ENCODE data around the gene CBX4. TPM values are rescaled to one million over a fixed set of nuclear protein-coding genes. Genes with fewer than 3 reads are reported as not detected.
A peak's percentile ranks its signal among the peaks of the same experiment; 100 is the strongest.

CBX4 gene
- total RNA-seq, 2 experiments from 2014 or later: 35.0 TPM

DNA sequence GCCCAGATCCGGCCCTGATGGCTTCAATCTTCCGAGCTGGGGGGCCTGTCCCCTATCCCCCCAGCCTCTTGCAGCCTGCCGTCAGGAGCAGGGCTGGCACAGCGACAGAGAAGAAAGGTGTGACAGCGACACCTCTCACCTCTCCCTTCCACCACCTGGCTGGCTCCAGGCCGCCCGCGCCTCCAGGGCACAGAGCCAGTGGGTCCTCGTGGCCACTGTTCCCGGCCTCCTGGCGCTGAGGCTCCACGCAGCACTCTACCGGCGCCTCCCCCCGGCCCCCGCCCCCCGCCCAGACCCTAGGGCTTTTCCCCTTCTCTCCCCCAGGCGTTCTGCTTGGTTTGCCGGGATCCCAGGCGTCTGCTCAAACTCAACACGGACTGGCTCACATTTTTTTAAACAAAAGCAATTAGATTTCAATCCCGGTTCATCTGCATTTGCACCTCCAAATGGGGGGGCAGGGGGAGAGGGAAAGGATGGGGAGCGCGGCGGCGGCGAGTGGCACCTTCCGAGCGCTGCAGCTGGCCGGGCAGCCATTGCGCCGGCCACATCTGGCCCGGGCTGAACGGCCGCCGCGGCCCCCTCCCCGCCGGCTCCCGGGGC, 29.6 kb downstream of the CBX4 start:
- H3K27ac Mint-ChIP-seq: no peak overlapping the region
- no peak for DNase-seq
- H3K4me1 Mint-ChIP-seq: peaks cover 41% of the 10 kb centered on the region
- H3K36me3 Mint-ChIP-seq (ENCODE audit: low read depth): no peaks in the 10 kb centered on the region
- no peak overlapping the region for H3K4me3 Mint-ChIP-seq
- CTCF ChIA-PET: interaction anchor here (1.0 to 22.3 kb wide), 8 partner anchors 9 to 68 kb away, joined by 3 to 257 read pairs (median 4); partner anchors contain the start of gene CBX4
- peaks cover 73% of the 10 kb centered on the region for H3K27me3 Mint-ChIP-seq
- POLR2A ChIA-PET: no interaction called here
- no peaks in the 10 kb centered on the region for H3K9me3 Mint-ChIP-seq

DNA sequence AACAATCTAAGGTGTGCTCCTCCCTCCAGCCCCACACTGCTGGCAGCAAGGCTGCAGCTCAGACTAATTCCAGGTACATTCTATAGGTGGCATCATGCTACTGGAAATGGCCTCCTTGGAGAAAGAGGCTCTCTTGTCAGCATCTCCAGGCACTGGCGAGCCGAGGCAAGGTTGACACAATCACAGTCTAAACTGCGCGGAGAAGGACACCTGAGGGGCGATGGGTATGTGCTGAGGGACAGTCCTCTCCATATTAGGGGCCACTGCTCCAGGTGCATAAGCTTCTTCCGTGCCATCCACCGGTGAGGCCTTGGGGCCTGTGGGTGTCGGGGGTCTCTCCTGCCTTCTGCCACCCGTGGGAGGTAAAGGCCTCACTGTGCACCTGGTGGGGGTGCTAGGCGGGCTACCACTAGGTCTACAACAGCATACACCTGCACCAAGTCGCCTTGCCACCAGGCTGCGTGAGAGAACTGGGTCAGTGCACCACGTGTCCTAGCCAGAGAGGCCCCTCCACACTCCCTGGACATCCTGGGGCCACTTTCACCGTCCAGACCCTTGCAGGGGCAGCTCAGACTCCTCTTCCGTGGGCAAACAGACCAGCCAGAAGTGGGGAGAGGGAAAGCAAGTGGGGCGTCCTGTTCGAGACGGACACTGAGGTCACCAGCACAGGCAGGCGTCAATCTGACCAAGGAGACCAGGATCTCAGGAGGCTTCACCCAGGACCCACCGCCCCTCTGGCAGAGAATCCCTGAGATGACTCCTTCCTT, 30.3 kb downstream of the CBX4 start:
- Mint-ChIP-seq H3K4me1 (peaks cover 39% of the 10 kb centered on the region), H3K27me3 (peaks cover 71% of the 10 kb centered on the region), H3K4me3 (peak overlapping the region; percentile 7), H3K9me3 (no peaks in the 10 kb centered on the region), H3K36me3 (ENCODE audit: low read depth) (peaks cover 3% of the 10 kb centered on the region), H3K27ac (no peak overlapping the region)
- CTCF ChIA-PET: interaction anchor here (0.8 to 22.3 kb wide), 9 partner anchors 8 to 162 kb away, joined by 3 to 257 read pairs (median 3); partner anchors contain the start of genes CBX4 and CBX8
- peak; percentile 44 for DNase-seq
- POLR2A ChIA-PET: no interaction called here

DNA sequence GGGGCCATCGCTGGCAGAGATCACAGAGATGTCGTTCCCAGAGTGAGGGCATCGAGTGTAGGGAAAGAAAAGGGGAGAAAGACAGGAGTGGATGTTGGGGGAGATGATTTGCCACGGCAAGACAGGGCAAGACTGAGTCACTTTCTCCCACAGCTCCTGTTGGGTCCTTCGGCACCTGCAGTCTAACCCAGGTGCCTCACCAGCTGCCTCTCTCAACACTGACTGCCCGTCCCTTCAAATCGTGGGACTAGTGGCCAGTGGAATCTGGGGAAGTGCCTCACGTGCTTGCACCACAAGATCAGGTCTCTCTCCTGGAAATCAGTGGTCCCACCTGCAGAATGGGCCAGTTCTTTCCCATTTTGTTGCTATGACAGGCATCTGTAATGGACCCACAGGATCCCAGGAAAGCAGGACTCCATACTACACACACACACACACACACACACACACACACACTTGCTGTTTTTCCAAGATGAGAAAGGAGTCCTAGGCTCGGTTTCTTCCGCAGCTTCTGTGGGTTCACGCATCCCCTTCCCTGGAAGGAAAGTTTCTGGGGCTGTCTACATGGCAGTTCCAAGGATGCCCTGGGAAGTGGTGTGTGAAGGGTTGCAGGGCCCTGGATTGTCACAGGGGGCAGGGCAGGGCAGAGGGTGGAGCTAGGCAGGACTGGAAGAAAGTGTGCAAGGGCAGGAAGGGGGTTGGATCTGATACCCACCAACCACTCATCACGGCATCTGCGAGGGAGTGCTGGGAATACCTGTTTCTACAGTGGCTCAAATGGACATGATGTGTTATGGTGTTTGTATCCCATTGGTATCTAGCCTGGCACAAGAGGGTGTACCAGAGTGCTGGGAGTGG, 32.1 kb downstream of the CBX4 start:
- no peak overlapping the region for H3K27ac Mint-ChIP-seq
- no peak for DNase-seq
- ChIA-PET CTCF (interaction anchor here (0.6 to 22.3 kb wide), 5 partner anchors 8 to 61 kb away, joined by 3 to 257 read pairs (median 6); partner anchors contain the start of gene CBX4), POLR2A (no interaction called here)
- H3K27me3 Mint-ChIP-seq: peaks cover 76% of the 10 kb centered on the region
- H3K4me1 Mint-ChIP-seq: peaks cover 39% of the 10 kb centered on the region
- H3K9me3 Mint-ChIP-seq: no peaks in the 10 kb centered on the region
- H3K4me3 Mint-ChIP-seq: no peak overlapping the region
- H3K36me3 Mint-ChIP-seq (ENCODE audit: low read depth): peaks cover 3% of the 10 kb centered on the region

DNA sequence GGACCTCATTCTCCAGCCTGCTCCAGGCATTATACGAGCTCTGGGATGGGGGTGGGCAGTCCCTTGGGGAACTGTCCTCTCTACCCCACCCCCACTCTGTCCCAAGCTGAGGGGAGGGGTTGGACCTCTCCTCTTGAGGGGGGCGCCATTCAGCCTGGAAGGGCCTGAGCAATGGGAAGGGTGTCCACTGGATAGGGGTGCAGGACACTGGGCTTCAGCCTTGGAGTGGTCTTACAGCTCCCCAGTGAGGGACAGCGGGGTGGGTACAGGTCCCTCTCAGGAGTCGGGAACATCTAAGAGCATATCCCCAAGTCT, 32.8 kb downstream of the CBX4 start:
- Mint-ChIP-seq H3K27me3 (peaks cover 76% of the 10 kb centered on the region), H3K4me3 (no peak overlapping the region), H3K36me3 (ENCODE audit: low read depth) (peaks cover 3% of the 10 kb centered on the region), H3K9me3 (no peaks in the 10 kb centered on the region), H3K4me1 (peaks cover 32% of the 10 kb centered on the region), H3K27ac (no peak overlapping the region)
- DNase-seq: no peak
- ChIA-PET POLR2A (no interaction called here), CTCF (interaction anchor here (1.0 to 22.3 kb wide), 4 partner anchors 7 to 61 kb away, joined by 3 to 257 read pairs (median 6); partner anchors contain the start of gene CBX4)

DNA sequence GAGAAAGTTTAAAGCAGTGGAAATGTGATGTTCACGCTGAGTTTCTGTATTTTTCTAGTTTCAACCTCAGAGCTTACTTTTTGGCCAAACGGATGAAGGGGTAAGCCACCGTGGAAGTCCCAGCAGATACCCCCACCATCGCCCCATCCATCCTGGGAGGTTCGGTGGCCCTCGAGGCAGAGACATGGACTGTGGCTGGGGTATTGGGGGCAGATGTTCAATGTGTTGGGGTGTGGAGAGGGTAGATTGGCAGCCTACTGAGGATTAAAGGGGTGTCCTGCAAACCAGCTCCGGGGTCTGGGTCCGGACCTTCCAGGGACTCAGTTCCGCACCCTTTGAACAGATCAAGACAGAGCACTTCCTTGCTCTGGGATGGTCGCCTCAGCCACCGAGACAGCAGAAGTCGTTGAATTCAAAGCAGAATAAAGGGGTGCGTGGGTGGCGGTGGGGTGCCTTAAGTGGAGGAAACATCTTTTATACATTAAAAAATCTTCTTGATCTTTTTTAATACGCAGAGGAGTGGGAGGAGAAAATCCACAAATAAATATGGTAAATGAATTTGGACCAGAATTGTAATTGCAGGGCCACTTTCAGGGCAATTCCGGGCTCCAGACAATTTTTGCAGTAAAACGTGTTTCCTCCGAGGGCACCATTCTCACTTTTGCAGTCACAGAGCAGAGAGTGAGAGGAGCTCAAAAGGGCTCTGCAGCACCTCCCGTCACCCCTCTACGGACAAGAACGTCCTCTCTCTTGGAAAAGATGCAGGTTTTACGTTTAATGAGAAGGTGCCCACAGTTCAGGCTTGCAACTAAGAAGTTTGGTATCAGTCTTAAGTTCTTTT, 34.2 kb downstream of the CBX4 start:
- Mint-ChIP-seq H3K4me3 (peak overlapping the region; percentile 44), H3K27me3 (peaks cover 78% of the 10 kb centered on the region), H3K27ac (peak overlapping the region; percentile 68), H3K4me1 (peaks cover 32% of the 10 kb centered on the region), H3K36me3 (ENCODE audit: low read depth) (peaks cover 5% of the 10 kb centered on the region), H3K9me3 (no peaks in the 10 kb centered on the region)
- ChIA-PET POLR2A (no interaction called here), CTCF (interaction anchor here (1.3 to 22.3 kb wide), 5 partner anchors 14 to 59 kb away, joined by 3 to 257 read pairs (median 5); partner anchors contain the start of gene CBX4)
- DNase-seq: no peak

DNA sequence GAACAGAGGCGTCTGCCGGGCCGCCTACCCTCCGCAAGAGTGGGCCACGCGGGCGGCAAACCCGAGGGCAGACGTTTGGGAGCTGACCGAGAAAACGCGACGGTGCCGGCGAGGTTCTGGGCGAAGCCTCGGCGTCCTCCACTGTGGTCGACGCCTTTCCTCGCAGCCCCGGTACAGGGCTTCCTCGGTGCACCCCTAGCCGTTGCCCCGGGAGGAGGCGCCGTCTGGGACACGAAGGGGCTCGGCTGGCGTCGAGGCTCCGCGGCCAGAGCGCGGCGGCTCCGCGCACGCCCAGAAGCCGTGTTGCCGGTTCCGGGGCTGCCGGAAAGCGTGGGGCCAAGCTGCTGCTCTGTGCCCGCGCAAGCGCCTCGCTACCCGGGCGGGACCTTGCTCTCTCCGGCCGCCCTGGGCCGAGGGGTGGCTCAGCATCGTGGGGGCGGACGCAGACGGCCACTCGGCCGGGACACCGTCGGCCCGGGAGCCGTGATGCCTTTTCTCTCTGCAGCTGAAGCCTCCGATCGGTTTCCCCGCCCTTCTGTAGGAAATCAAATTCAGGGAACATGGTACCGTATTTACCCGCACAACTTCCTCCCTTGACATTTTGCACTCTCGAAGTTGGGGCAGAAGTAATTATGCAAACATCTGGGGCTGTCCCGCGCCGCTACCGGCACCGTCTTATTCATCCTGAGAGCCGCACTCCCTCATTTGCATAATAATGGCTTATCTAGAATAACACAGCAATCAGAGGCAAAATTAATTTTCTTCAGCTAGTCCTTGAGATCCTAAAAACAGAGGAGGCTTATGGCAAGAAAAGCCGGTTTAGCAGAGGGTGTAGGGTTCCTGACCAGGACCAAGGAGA, 35.0 kb downstream of the CBX4 start:
- CTCF ChIA-PET: interaction anchor here (1.3 to 22.3 kb wide), 5 partner anchors 13 to 58 kb away, joined by 3 to 257 read pairs (median 5); partner anchors contain the start of gene CBX4
- Mint-ChIP-seq H3K9me3 (no peaks in the 10 kb centered on the region), H3K27me3 (peaks cover 81% of the 10 kb centered on the region), H3K4me3 (peak overlapping the region; percentile 44), H3K4me1 (peaks cover 40% of the 10 kb centered on the region), H3K27ac (peak overlapping the region; percentile 68), H3K36me3 (ENCODE audit: low read depth) (peaks cover 5% of the 10 kb centered on the region)
- POLR2A ChIA-PET: no interaction called here
- peak; percentile 45 for DNase-seq

DNA sequence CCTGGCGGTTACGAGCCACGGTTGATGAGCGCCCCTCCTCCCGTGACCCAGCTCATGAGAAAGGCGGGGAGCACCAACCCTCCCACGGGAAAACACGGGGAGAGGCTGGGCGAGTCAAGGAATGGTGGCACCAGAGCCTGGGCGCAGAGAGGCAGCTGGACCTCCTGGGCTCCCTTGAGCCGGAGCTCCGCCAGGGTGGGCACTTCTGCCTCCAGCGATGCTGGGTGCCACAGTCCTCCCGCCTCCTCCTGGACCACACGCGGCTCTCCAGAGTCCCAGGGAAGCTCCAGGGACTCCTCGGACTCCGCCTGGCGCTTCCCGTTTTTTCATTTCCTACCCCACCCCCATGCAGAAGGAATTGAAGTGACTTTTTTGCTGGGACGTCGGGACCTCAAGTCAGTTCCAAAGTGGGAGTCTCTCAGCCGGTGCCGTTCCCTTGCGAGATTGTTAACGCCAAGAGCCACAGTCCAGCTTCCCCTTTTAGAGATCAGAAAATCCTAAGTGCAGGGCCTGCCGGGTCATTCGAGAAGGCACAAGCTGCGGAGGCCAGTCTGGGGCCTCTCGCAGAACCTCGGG, 35.7 kb downstream of the CBX4 start:
- peaks cover 5% of the 10 kb centered on the region for H3K36me3 Mint-ChIP-seq (ENCODE audit: low read depth)
- peaks cover 79% of the 10 kb centered on the region for H3K27me3 Mint-ChIP-seq
- ChIA-PET POLR2A (no interaction called here), CTCF (interaction anchor here (1.3 to 22.3 kb wide), 3 partner anchors 12 to 57 kb away, joined by 3 to 257 read pairs (median 8); partner anchors contain the start of gene CBX4)
- no peak for DNase-seq
- peak overlapping the region; percentile 60 for H3K27ac Mint-ChIP-seq
- no peaks in the 10 kb centered on the region for H3K9me3 Mint-ChIP-seq
- peaks cover 37% of the 10 kb centered on the region for H3K4me1 Mint-ChIP-seq
- H3K4me3 Mint-ChIP-seq: peak overlapping the region; percentile 38

DNA sequence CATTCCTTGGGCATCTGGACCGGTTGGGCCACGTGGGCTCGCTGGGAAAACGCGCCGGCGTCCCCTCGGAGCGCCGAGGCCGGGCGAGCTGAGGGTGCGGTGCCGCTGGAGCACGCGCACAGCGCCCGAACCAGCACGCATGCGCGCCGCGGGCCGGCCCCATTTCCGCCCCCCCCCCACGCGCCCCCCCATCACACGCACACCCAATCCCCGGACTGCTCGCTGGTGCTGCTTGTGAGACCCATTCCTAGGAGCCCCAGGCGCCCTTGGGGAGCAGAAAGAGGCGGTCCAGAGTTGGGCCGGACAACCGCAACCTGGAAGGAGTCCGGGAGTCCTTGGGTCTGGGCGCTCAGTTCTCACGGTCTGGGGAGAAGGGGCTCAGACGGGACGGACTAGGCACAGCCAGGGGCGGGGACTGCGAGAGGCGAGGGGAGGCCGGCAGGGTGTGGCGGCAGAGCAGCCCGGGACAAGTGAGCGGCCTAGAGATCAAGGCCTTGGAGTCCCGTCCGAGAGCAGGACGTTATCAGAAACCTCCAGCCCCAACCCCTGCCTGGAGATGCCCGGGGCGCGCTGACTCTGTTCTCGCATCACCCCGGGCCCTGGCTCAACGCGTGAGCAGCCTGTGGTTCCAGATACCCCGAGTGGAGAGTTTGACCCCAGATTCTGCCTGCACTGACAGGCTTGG, 36.4 kb downstream of the CBX4 start:
- no peaks in the 10 kb centered on the region for H3K9me3 Mint-ChIP-seq
- H3K4me3 Mint-ChIP-seq: peak overlapping the region; percentile 30
- POLR2A ChIA-PET: no interaction called here

DNA sequence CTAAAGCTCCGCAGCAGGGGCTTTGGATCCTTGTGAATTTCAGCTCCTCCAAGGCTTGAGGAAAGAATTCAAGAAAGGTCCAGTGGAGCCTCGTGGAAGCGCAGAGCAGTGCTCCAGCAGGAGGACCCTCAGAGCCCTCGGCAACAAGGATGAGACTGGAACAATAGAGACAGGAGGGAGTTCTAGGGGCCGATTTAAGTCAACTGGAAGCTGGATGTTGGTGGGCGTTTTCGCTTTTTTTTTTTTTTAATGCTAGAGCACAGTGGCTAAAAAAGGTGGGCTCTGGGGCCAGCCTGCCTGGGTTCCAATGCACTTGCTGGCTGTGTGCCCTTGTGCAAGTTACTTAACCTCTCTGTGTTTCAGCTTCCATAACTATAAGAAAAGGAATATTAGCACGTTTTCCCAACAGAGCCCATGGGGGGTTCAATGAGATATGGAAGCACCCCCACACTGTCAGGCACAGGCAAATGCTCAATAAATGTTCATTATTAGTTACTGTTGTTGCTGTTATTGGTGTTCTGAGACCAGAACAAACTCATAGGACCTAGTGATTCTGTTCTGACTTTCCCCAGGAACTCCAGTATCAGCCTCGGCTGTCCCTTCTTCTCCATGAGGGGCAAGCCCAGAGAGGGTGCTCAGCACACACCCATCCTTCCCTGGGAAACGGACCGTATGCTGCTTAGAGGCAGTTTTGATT, 37.1 kb downstream of the CBX4 start:
- peaks cover 5% of the 10 kb centered on the region for H3K36me3 Mint-ChIP-seq (ENCODE audit: low read depth)
- H3K4me3 Mint-ChIP-seq: peak overlapping the region; percentile 11
- POLR2A ChIA-PET: no interaction called here
- H3K4me1 Mint-ChIP-seq: peaks cover 39% of the 10 kb centered on the region
- DNase-seq: no peak
- H3K27me3 Mint-ChIP-seq: peaks cover 68% of the 10 kb centered on the region
- no peak overlapping the region for H3K27ac Mint-ChIP-seq
- no peaks in the 10 kb centered on the region for H3K9me3 Mint-ChIP-seq
- CTCF ChIA-PET: interaction anchor here (0.9 to 22.3 kb wide), 3 partner anchors 8 to 43 kb away, joined by 3 to 257 read pairs (median 25); partner anchors contain the start of gene CBX4

More for the DNA sequence above, 36.4 kb downstream of the CBX4 start:
- peaks cover 39% of the 10 kb centered on the region for H3K4me1 Mint-ChIP-seq
- H3K27me3 Mint-ChIP-seq: peaks cover 75% of the 10 kb centered on the region
- peaks cover 5% of the 10 kb centered on the region for H3K36me3 Mint-ChIP-seq (ENCODE audit: low read depth)
- CTCF ChIA-PET: interaction anchor here (1.3 to 22.3 kb wide), 4 partner anchors 8 to 57 kb away, joined by 3 to 257 read pairs (median 16); partner anchors contain the start of gene CBX4
- H3K27ac Mint-ChIP-seq: no peak overlapping the region
- no peak for DNase-seq
